Activated CD4-positive, alpha-beta T cell treated with anti-CD3 and anti-CD28 coated beads, Interleukin-10, Interleukin-2, amounts not matched to agents 100 ng/mL and 50 ng/mL, durations not matched to agents 16 hours and 8 hours (primary cell): ENCODE measurements around the gene CIAO3.
"Not testable (repeated sequence)": the region's sequence is repeated elsewhere in the genome, so short reads cannot be mapped to it uniquely, and the experiment has no call there.

ENCODE experiments used
- DNase-seq: peaks from one replicate; pipeline ENCODE4 v3.0.0-alpha.2; 2020

CIAO3 gene

GRCh38 chr16:759110-759910, 18.5 kb upstream of the CIAO3 start:
- DNase-seq, result no peak

GRCh38 chr16:756428-756827, 15.6 kb upstream of the CIAO3 start:
- no peak for DNase-seq

GRCh38 chr16:754656-755055, 13.9 kb upstream of the CIAO3 start:
- DNase-seq, result no peak

- DNase-seq, result not testable (repeated sequence)
These were observed 13.4 kb upstream of the CIAO3 start for GRCh38 chr16:754121-754607.

- DNase-seq, result no peak
These were observed 11.2 kb upstream of the CIAO3 start for GRCh38 chr16:752007-752312.

GRCh38 chr16:751152-752006, 10.6 kb upstream of the CIAO3 start:
- no peak for DNase-seq

- DNase-seq, result no peak
These were observed 9.7 kb upstream of the CIAO3 start for GRCh38 chr16:750485-750884.

- no peak for DNase-seq
These were observed 8.2 kb upstream of the CIAO3 start for GRCh38 chr16:749010-749409.

GRCh38 chr16:747978-748746, 7.4 kb upstream of the CIAO3 start:
- no peak for DNase-seq

- DNase-seq, result no peak
These were observed 5.8 kb upstream of the CIAO3 start for GRCh38 chr16:746637-747036.

- peak; percentile 50 for DNase-seq
These were observed 4.9 kb upstream of the CIAO3 start for GRCh38 chr16:745739-746138.

- DNase-seq, result no peak
These were observed 3.1 kb upstream of the CIAO3 start for GRCh38 chr16:743794-744500.

- not testable (repeated sequence) for DNase-seq
These were observed 2.1 kb upstream of the CIAO3 start for GRCh38 chr16:742894-743293.

GRCh38 chr16:741986-742629, 1.3 kb upstream of the CIAO3 start:
- no peak for DNase-seq

GRCh38 chr16:740459-740763, 386 bp downstream of the CIAO3 start:
- no peak for DNase-seq

- no peak for DNase-seq
These were observed 988 bp downstream of the CIAO3 start for GRCh38 chr16:739560-740458.

- DNase-seq, result no peak
These were observed 3.8 kb downstream of the CIAO3 start for GRCh38 chr16:736936-737481.

- peak; percentile 92 for DNase-seq
These were observed 4.8 kb downstream of the CIAO3 start for GRCh38 chr16:735982-736453.

- no peak for DNase-seq
These were observed 5.6 kb downstream of the CIAO3 start for GRCh38 chr16:734981-735881.
